HepG2 (cell line): ENCODE results near the gene HNRNPA1L2. TPM values are rescaled to one million over a fixed set of nuclear protein-coding genes. Genes with fewer than 3 reads are reported as not detected.

ENCODE experiments used
- CEBPB ChIP-seq: IDR thresholded peaks from 2 replicates; pipeline ENCODE4 v1.6.1; 2011; ENCODE audit warnings: low read depth, low read length, improper control_type of control experiment, borderline replicate concordance
- CREBL2 ChIP-seq: sonication (generic); formaldehyde crosslinking; IDR thresholded peaks from 2 replicates; pipeline ENCODE4 v1.8.1; 2023; ENCODE audit warnings: missing genetic modification reagents, mild to moderate bottlenecking, borderline replicate concordance
- DRAP1 ChIP-seq: IDR thresholded peaks from 2 replicates; pipeline ENCODE4 v1.6.1; 2016; ENCODE audit warnings: missing genetic modification reagents, missing compliant biosample characterization
- ELF1 ChIP-seq: sonication (generic); formaldehyde crosslinking; IDR thresholded peaks from 2 replicates; pipeline ENCODE4 v1.4.0; 2020; ENCODE audit warnings: missing genetic modification reagents
- FIP1L1 ChIP-seq: fragments of 200-400 bp; formaldehyde crosslinking; IDR thresholded peaks from 2 replicates; pipeline ENCODE4 v1.6.1; 2018; ENCODE audit warnings: low read depth, mild to moderate bottlenecking, low read length, moderate library complexity, borderline replicate concordance; ENCODE audit not compliant: insufficient read depth
- GPN1 ChIP-seq: sonication (generic); formaldehyde crosslinking; IDR thresholded peaks from 2 replicates; pipeline ENCODE4 v1.5.1; 2020; ENCODE audit warnings: missing genetic modification reagents, borderline replicate concordance
- GRHL1 ChIP-seq: sonication (generic); formaldehyde crosslinking; conservative IDR thresholded peaks from 2 replicates; pipeline ENCODE4 v1.8.0; 2022; ENCODE audit warnings: missing genetic modification reagents
- NFKBIZ ChIP-seq: IDR thresholded peaks from 2 replicates; pipeline ENCODE4 v1.6.1; 2018; ENCODE audit warnings: missing genetic modification reagents, missing compliant biosample characterization
- NFYC ChIP-seq: IDR thresholded peaks from 2 replicates; pipeline ENCODE4 v1.6.1; 2016; ENCODE audit warnings: missing genetic modification reagents, missing compliant biosample characterization
- POLR2AphosphoS2 ChIP-seq: IDR thresholded peaks from 2 replicates; pipeline ENCODE4 v1.6.1; 2011; ENCODE audit warnings: low read depth, low read length, improper control_type of control experiment
- RBFOX2 ChIP-seq: fragments of 200-400 bp; formaldehyde crosslinking; IDR thresholded peaks from 2 replicates; pipeline ENCODE4 v1.6.1; 2017; ENCODE audit warnings: low read depth, mild to moderate bottlenecking, low read length
- RORA ChIP-seq: sonication (generic); formaldehyde crosslinking; IDR thresholded peaks from 2 replicates; pipeline ENCODE4 v1.5.0; 2020; ENCODE audit warnings: mild to moderate bottlenecking, missing genetic modification reagents, moderate library complexity
- RXRB ChIP-seq: IDR thresholded peaks from 2 replicates; pipeline ENCODE4 v1.6.1; 2016; ENCODE audit warnings: borderline replicate concordance, missing genetic modification reagents, missing compliant biosample characterization
- TMF1 ChIP-seq: sonication (generic); formaldehyde crosslinking; IDR thresholded peaks from 2 replicates; pipeline ENCODE4 v1.8.1; 2022; ENCODE audit warnings: low read depth, missing genetic modification reagents
- TRIM22 ChIP-seq: fragments of 450-650 bp; IDR thresholded peaks from 2 replicates; pipeline ENCODE4 v1.6.1; 2017
- ZHX1 ChIP-seq: sonication (generic); formaldehyde crosslinking; IDR thresholded peaks from 2 replicates; pipeline ENCODE4 v1.8.1; 2022; ENCODE audit warnings: low read depth, mild to moderate bottlenecking, missing genetic modification reagents
- ZNF34 ChIP-seq: sonication (generic); formaldehyde crosslinking; IDR thresholded peaks from 2 replicates; pipeline ENCODE4 v1.4.0; 2020; ENCODE audit warnings: mild to moderate bottlenecking, missing genetic modification reagents, borderline replicate concordance
- ZNF383 ChIP-seq: sonication (generic); formaldehyde crosslinking; IDR thresholded peaks from 2 replicates; pipeline ENCODE4 v1.4.0; 2020; ENCODE audit warnings: missing genetic modification reagents, mild to moderate bottlenecking, borderline replicate concordance
- ZNF512 ChIP-seq: sonication (generic); formaldehyde crosslinking; IDR thresholded peaks from 2 replicates; pipeline ENCODE4 v1.4.0; 2020; ENCODE audit warnings: mild to moderate bottlenecking, missing genetic modification reagents
- ZNF558 ChIP-seq: sonication (generic); formaldehyde crosslinking; IDR thresholded peaks from 2 replicates; pipeline ENCODE4 v1.9.0; 2022; ENCODE audit warnings: mild to moderate bottlenecking, missing genetic modification reagents, borderline replicate concordance
- ZNF672 ChIP-seq: sonication (generic); formaldehyde crosslinking; IDR thresholded peaks from 2 replicates; pipeline ENCODE4 v1.8.1; 2022; ENCODE audit warnings: missing genetic modification reagents
- polyA plus RNA-seq, 8 experiments: library from polyadenylated mRNA; depleted of rRNA in 3 of 8; stranded (reverse) in 7 of 8; unstranded in 1 of 8; fragments of >200 nt; fragmentation: Illumina TruSeq in 4 of 8; extraction: Trizol in 4 of 8; gene quantifications; 2 replicates each; pipeline versions ENCODE4 v1.2.1 to v1.2.3, GENCODE V29; 2011 to 2016; ENCODE audit warnings: low read depth in 4 of 8, missing spikeins in 1 of 8, mixed read lengths in 1 of 8; ENCODE audit not compliant: insufficient read depth in 1 of 8
- total RNA-seq, 5 experiments: library from RNA; depleted of rRNA; stranded (reverse); fragments of >200 nt; fragmentation: Illumina TruSeq; extraction: Trizol; gene quantifications; 2 replicates each; pipeline ENCODE4 v1.2.3, GENCODE V29; 2016; ENCODE audit warnings: low read depth in 1 of 5

The HNRNPA1L2 gene
- total and polyA plus RNA-seq, 2 of the 13 experiments (the other 11 are each of a cell fraction or from before 2014, with no cell fraction given) = 3.6 to 7.1 TPM

- TF ChIP-seq ZNF512 (no peak), RXRB (CRISPR knock-in tag) (peak; percentile 60), GRHL1 (CRISPR knock-in tag) (no peak), CEBPB (no peak), ZNF34 (no peak), RBFOX2 (peak; percentile 93), FIP1L1 (no peak), ZNF672 (CRISPR knock-in tag) (no peak), ZNF558 (CRISPR knock-in tag) (no peak), NFKBIZ (CRISPR knock-in tag) (peak; percentile 76; the same call in 1 of the 2 replicates), ZHX1 (CRISPR knock-in tag) (peak; percentile 72), TMF1 (CRISPR knock-in tag) (no peak), GPN1 (no peak), ZNF383 (CRISPR knock-in tag) (0 out of 2 replicates have a peak, but pooled peaks have one; percentile 53), CREBL2 (CRISPR knock-in tag) (peak; percentile 64; the same call in 1 of the 2 replicates), RORA (CRISPR knock-in tag) (no peak), TRIM22 (no peak), NFYC (CRISPR knock-in tag) (0 out of 2 replicates have a peak, but pooled peaks have one; percentile 20), DRAP1 (CRISPR knock-in tag) (peak; percentile 93), ELF1 (CRISPR knock-in tag) (peak; percentile 97), POLR2AphosphoS2 (peak; percentile 72; the same call in 1 of the 2 replicates)
Measured at GRCh38 chr13:52652196-52652979, 10.2 kb downstream of the HNRNPA1L2 start, which contains the start of gene SUGT1 (continued).
